ENCODE data around the gene CEP120.

The CEP120 gene

DNA sequence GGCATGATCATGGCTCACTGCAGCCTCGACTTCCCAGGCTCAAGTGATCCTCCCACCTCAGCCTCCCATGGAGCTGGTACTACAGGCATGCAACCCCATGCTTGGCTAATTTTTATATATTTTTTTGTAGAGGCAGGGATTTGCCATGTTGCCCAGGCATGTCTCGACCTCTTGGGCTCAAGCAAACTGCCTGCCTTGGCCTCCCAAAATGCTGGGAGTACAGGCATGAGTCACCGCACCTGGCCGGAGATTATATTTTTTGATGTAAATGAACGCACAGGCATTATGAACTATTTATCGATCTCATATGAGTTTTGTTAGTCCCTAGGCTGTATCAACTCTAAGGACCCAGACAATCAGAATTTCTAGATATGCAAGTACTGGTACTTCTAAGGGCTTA, 25.5 kb upstream of the CEP120 start:
- no peak for DNase-seq (ENCODE audit: extremely low read depth, low read depth)
- TF ChIP-seq, protein P1, sequence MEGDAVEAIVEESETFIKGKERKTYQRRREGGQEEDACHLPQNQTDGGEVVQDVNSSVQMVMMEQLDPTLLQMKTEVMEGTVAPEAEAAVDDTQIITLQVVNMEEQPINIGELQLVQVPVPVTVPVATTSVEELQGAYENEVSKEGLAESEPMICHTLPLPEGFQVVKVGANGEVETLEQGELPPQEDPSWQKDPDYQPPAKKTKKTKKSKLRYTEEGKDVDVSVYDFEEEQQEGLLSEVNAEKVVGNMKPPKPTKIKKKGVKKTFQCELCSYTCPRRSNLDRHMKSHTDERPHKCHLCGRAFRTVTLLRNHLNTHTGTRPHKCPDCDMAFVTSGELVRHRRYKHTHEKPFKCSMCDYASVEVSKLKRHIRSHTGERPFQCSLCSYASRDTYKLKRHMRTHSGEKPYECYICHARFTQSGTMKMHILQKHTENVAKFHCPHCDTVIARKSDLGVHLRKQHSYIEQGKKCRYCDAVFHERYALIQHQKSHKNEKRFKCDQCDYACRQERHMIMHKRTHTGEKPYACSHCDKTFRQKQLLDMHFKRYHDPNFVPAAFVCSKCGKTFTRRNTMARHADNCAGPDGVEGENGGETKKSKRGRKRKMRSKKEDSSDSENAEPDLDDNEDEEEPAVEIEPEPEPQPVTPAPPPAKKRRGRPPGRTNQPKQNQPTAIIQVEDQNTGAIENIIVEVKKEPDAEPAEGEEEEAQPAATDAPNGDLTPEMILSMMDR (IDR thresholded peaks at IDR 0.05; ENCODE audit: low read depth, low read length): no peak

DNA sequence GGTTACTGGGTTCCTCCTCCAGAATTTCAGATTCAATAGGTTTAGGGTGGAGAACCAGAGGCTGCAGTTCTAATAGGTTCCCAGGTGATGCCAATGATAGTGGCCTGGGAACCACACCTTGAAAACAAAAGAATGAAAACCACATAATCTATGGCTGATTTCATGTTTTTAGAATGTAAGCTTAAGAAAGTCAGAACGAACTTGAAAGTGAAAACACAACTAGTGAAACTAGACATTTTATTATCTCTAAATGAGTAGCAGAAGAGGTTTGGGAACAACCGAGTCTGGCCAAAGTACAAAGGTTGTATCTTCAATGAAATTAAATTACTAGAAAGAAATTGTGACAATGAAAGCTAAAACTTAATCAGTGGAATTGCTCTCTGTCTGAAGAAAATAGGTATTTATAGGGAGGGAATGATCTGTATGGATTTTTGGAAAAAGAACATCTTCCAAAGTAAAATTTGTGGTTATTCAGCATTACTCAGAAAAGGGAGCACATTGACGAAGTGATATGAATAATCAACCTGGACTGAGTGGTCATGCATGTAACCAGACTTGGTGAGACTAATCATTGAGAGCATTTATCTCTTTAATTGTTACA, 24.9 kb upstream of the CEP120 start:
- TF ChIP-seq, protein P1 (IDR thresholded peaks at IDR 0.05; ENCODE audit: low read depth, low read length): no peak
- DNase-seq (ENCODE audit: extremely low read depth, low read depth): no peak

DNA sequence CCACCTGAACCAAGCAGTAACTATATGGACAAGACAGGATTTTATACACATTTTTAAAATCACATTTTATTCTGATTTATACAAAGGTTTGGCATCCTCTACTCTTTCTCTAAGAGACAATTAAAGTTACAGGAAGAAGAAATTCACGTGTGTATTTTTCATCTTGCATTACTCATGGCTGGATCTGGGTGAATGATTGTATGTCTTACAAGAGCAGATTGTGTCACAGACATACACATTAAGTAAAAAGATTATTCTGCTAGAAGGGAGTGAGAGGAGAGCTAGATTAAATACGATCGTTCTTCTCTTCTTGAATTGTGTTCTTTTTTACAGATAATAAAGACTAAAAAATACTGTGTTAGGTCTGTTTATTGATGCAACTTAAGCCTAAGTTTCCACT, 20.8 kb upstream of the CEP120 start:
- DNase-seq (ENCODE audit: extremely low read depth, low read depth): no peak
- TF ChIP-seq, protein P1 (IDR thresholded peaks at IDR 0.05; ENCODE audit: low read depth, low read length): no peak

DNA sequence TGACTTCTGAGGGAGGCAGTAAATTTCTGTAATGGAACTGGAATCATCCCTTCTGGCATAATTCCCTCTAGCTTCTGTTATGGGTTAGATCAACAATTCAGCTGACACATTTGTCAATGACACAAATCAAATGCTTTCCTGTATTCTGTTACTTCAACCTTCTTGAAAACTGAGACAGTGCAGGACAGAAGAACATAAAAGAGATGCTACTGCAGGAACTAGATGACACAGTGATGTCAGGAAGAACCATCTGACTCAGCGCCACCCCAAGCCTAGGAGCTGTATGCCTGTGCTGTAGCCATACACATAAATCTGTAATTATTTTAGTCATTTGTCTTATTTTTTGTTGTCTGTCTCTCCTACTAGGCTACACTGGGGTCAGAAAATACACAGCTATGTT, 18.2 kb upstream of the CEP120 start:
- TF ChIP-seq, protein P1 (IDR thresholded peaks at IDR 0.05; ENCODE audit: low read depth, low read length): no peak
- DNase-seq (ENCODE audit: extremely low read depth, low read depth): no peak

DNA sequence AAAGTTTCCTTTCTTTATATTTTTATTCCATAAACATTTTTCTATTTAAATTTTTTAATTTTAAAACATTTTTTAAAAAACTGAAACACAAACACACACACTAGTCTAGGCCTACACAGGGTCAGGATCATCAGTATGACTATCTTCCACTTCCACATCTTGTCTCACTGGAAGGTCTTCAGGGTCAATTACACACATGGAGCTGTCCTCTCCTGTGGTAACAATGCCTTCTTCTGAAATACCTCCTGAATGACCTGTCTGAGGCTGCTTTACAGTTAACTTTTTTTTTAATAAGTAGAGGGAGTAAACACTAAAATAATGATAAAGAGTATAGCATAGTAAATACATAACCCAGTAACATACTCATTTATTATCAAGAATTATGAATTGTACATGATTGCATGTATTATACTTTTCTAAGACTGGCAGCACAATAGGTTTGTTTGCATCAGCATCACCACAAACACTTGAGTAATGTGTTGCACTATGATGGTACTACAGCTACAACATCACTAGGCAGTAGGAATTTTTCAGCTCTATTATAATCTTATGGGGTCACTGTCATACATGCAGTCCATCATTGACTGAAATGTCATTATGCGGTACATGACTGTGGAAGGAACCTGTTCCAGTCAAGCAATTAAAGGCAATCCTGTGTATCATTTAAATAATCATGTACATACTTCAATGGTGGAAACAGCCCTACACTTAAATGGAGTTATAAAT, 17.4 kb upstream of the CEP120 start:
- DNase-seq (ENCODE audit: extremely low read depth, low read depth): no peak
- TF ChIP-seq, protein P1 (IDR thresholded peaks at IDR 0.05; ENCODE audit: low read depth, low read length): no peak

DNA sequence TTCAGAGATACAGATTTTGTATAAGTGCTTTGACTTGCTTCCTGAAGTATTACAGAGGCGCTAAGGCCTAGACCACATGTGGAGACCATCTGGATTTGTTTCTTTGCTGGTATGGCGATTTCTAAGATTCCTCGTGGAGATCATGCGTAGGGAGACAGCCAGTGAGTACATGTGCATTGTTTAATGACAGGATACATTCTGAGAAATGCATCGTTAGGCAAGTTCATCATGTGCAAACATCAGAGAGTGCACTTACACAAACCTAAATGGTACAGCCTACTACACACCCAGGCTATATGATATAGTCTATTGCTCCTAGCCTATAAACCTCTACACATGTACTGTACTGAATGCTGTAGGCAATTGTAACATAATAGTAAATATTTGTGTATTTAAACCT, 16.5 kb upstream of the CEP120 start:
- TF ChIP-seq, protein P1 (IDR thresholded peaks at IDR 0.05; ENCODE audit: low read depth, low read length): no peak
- DNase-seq (ENCODE audit: extremely low read depth, low read depth): no peak

DNA sequence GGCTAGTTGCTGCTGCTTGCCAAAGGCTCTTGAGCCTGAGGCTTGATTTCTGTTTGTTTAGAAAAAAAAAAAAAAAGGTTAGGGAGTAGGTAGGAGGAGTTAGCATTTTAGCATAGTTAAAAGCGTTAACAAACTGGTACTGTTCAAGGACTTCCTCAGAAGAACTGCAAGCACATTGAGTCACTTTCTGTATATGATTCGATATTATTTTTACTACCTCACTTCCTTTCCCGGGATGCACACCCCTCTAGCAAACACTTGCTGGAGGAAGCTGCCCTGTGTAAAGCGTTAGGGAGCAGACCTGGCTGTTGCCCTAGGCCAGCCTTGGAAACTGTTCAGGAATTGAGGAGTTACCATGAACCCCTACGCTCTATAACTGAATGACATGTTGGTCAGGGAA, 15.7 kb upstream of the CEP120 start:
- DNase-seq (ENCODE audit: extremely low read depth, low read depth): no peak
- TF ChIP-seq, protein P1 (IDR thresholded peaks at IDR 0.05; ENCODE audit: low read depth, low read length): no peak

Data from AG09319 (cell line).